ENCODE results near the gene SNRPA1.

The SNRPA1 gene

DNA sequence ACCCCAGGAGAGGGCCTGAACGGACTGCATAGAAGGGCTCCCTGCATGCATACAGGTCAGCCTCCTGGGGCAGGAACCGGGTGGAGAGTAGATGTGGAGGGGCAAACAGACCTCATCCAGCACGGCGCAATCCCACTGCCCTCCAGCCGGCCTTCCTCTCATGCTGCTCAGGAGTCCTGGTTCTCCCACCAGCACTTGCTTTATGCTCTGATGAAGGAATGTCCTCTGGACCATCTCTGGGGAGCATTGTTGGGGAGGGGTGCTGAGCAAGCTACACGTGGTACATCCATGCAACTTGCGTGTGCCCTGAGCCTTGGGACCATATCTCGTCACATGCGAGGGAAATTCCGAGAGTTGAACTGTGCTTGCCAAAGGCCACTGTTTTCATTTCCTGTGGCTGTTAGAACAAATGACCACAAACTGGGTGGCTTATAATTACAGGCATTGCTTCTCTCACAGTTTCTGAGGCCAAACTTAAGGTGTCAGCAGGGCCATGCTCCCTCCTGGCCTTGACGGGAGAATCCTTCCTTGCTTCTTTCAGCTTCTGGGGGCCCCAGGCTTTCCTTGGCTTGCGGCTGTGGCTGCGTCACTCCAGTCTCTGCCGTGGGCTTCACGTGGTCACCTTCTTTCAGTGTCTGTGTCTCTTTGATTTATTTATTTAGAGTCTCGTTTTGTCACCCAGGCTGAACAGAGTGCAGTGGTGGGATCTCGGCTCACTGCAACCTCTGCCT, 30.0 kb downstream of the SNRPA1 start:
- DNase-seq (ENCODE audit: low read depth in 2 of 2, low spot score in 1 of 2): no peak

DNA sequence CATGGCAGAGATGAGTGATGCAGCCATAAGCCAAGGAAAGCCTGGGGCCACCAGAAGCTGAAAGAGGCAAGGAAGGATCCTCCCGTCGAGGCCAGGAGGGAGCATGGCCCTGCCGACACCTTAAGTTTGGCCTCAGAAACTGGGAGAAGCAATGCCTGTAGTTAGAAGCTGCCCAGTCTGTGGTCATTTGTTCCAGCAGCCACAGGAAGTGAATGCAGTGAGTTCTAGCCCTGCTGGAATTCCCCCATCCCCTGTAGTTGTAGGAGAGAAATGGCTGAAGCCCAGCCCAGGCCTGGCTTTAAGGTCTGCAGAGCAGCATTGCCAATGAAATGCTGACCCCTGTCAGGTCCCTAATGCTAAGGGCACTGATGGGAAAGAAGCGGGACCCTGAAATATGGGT, 31.0 kb downstream of the SNRPA1 start:
- DNase-seq (ENCODE audit: low read depth in 2 of 2, low spot score in 1 of 2): no peak

DNA sequence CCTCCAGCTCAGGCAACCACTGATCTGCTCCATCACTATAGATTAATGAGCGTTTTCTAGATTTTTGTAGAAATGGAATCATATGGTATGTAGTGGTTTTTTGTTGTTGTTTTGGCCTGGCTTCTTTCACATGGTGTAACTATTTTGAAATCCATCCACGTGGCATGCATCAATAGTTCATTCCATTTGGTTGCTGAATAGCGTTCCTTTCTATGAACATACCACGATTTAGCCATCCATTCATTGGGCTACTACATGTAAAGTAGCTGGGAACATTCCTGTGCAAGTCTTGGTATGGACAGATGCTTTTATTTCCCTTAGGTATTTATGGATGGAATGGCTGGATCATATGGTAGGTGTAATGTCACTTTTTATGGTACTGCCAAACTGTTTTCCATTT, 32.5 kb downstream of the SNRPA1 start:
- no peak for DNase-seq (ENCODE audit: low read depth in 2 of 2, low spot score in 1 of 2)

DNA sequence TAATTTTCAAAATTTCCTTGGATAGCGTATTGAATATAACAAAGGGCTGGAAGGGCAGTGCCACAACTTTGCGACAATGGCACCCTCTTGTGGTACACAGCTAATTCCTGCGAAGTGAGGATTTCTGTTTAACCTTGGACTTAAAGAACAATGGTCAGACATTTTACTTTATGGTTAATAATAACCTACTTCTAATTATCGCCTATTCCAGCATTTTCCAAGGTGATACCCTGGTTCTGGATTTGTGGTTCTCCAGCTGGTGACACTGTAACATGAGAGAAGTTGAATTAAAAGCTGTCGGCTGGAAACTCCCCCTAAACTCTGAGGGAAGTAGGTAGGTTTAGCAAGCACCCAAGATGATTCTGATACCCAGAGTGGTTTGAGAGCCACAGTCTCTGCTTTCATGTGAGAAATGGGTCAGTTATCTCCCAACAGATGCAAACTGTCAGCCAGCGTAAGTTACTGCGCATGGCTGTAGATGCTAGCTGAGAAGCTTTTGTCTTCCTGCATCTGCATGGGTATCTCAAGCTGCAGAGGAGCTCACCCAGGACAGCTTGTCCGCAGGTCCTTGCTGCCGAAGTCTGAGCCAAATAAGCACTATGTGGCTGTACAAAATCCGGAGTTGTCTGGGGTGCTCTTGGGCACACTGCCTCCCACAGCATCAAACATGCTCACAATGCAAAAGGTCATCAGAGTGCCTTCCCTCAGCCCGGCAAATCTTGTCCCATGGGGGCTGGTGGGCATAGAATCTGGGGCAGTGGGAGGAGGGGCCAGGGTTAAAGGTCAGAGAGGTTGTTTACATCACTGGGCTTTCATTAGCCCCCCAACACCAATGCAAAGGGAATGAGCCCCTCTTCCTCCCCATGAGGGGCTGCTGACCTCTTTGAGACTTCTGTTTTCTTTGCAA, 36.6 kb downstream of the SNRPA1 start:
- DNase-seq (ENCODE audit: low read depth in 2 of 2, low spot score in 1 of 2): no peak

DNA sequence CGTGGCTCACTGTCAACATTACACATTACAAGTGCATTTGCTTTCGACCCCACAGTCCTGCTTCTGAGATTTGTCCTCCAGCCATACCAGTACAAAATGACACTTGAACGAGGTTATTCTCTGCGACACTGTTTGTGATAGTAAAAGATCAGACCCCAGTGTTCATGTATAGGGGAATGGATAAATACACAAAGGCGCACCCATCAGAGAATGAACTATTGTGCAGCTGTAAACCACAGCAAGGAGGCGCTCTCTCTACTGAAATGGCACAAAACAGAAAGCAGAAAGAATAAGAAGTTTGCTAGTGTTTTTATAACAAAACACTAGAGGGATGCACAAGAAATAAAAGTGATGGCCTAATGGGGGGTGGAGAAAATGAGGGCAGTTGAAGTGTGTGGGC, 38.3 kb downstream of the SNRPA1 start:
- no peak for DNase-seq (ENCODE audit: low read depth in 2 of 2, low spot score in 1 of 2)

DNA sequence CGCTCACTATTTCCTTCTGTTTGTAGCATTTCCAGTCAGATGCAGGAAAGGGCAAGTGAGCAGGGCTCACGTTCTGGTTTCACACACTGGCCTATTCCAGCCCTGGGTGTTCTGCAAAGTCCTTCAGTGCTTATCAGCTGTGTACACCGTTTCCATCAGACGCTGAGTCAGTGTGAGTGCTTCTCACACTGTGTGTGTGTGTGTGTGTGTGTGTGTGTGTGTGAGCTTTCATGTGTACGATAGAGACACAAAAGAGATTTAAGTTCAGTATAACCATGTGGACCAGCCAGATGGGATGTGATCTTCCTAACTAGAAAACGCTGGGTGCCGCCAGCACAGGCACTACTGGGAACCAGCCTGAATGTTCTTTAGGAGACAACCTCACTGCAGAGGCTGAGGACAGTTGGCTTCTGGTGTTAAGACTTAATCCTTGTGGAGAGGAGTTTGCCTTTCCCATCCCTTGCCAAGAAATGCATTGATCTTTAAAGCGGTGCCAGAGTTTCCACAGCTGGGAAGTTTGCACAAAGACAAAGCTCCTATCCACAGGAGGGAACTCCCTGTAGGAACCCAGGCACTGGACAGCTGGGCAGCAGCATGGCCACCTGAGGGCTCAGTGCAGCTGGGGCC, 39.3 kb downstream of the SNRPA1 start:
- no peak for DNase-seq (ENCODE audit: low read depth in 2 of 2, low spot score in 1 of 2)

DNA sequence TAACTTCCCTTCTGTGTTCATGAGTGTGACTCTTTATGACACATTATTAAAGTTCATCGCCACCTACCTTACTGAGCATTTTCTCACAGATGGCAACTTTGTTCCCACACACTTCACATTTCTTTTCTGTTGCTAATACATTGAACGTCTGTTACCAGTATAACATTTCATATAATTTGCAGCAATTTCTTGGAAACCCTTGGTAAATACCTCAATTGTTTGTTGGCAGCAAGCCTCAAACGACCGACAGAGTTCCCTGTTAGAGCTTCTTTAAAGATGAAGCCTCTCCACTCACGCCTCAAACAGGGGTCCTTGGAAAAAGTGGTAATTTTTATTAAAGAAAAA, 40.0 kb downstream of the SNRPA1 start:
- DNase-seq (ENCODE audit: low read depth in 2 of 2, low spot score in 1 of 2): no peak

DNA sequence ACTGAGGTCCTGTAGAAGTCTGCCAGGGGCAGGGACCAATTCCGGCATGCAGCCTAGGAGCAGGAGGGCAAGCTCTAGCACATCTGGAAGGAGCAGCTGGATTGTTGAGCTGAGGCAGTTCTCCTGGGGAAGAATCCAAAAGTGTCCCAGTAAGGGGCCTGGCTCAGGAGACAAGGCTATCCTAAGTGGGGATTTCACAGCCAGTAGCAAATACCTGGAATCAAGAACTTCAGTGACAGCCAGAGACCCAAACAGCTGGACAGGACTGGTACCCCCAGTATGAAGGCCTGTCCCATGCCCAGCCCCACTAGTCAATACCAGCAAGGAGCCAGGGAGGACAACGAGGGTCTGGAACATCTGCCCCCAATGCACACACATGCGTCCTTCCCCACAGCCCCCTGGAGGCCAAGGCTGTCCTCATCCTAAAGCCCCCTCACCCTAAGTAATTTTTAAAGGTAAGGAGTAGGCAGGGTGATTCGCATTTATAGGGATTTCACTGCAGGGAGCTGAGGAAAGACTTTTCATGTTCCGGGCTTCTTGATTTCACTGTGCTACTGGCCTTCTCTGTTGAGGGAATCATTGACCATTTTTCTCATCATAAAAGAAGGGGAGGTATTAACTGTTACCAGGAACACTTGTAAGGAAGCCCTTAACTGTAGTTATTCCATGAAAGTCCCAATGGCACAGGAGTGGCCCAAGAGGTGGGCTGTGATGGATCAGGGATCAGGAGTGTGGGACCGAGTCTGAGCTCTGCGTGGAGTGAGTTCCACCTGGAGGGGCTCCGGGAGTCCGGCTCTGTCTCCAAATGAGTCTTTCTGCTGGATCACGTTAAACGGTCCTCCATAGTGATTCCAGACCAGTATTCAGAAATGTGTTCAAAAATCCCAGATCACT, 40.6 kb downstream of the SNRPA1 start:
- DNase-seq (ENCODE audit: low read depth in 2 of 2, low spot score in 1 of 2): no peak

DNA sequence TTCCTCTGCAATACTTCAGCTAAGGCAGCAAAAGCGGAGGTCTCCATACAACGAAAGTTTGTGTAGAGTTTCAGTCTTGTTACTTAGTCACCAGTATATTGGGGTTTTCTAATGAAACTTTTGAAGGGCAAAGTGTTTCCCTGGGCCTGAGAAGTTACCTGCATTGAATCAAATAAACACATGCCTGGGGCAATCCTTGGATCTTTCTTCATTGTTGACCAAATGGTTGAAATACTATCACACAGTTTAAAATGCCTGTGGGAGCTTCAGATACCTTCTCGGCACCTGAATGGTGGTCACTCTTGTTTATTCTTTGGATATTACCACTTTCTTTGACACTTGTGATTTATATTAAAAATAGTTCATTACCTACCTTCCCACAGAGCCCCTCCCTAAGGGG, 42.2 kb downstream of the SNRPA1 start:
- DNase-seq (ENCODE audit: low read depth in 2 of 2, low spot score in 1 of 2): no peak

DNA sequence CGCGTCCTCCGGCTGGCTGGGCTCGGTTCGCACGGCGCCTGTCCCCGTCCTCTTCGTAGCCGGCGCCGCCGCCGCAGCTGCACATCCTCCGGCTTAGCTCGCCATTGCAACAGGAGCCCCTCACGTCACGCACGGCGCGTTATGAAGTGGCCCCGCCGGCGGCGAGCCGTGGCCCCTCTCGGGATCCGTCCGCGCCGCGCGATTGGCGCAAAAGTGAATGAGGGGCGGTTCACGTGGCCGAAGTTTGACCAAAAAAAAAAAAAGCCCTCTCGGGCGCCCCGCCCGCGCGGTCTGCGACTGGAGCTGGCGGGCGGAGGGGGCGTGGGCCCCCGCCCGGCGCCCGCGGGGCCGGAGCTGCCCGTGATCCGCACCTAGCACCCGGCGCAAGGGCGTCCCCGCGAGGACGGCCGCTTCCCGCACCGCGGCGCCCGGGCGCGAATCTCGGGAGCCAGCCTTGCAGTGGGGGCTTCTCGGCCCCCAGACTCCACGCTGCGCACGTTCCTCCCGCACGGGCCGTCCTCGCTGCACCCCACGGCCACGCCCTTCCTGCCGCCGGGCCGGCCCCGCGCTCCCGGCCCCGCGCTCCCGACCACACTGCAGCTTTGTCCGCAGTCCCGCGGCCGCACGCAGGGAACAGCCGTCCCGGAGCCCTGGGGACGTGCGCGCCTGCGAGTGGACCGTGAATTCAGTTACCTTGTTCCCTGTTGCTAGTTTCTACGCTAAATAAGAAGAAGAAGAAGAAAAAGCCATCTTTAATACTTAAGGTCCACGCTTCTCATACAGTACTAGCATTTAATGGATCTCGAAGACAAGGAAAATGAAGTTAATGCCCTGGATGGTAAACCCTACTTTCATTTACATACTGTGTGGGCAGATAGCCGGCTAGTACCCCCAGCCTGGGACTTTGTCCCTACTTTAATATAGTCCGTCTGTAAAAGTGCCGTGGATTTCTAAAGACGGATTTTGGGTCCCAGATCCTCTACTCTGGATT, 42.9 kb downstream of the SNRPA1 start, which contains the start of gene CHSY1:
Gene CHSY1, minus strand, starts transcription at position 219 of the 991 bp plus-strand sequence. CDS start 592 bp downstream, outside the sequence.
- DNase-seq (ENCODE audit: low read depth in 2 of 2, low spot score in 1 of 2): peak; percentile 68 to 73

DNA sequence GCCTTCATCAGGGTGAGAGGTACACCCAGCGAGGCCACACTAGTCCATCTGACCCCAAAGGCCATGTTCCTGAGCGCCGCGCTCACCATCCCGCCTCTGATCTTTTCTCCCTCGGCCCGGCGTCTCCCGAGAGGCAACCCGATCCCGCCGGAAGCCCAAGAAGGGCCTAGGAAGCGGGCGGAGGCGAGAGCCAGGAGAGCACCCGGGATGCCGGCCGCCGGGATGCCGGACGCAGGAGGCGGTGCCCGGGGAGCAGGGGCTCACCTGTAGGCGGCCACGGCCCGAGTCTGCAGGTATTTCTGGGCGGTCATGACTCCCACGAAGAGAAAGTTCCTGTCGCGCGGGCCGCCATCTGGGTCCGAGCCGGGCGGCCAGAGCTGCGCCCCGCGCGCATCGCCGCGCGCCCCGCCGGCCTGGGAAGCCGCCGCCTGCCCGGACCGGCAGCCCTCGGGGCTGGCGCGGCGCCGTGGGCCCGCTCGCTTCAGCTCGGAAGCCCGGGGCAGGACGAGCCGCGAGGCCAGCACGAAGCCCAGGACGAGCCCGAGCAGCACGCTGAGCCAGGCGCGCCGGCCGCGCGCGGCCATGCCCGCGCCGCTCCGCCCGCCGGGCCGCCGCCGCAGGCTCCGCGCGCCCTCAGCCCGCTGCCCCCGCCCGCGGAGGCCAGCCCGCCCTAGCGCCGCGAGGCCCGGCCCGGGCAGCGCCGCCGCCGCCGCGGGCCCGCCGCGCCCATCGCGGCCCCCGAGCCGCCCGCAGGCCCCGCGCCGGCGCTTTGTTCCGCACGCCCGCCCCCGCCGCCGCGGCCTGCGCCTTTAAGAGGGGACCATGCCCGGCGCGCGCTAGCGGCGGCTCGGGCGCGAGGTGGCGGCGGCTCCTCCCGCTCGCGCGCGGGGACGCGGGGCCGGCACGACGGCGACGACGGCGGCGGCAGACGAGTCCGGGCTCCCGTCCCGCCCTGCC, 43.9 kb downstream of the SNRPA1 start:
- DNase-seq (ENCODE audit: low read depth in 2 of 2, low spot score in 1 of 2): peak in 1 of 2 donors; percentile 12

DNA sequence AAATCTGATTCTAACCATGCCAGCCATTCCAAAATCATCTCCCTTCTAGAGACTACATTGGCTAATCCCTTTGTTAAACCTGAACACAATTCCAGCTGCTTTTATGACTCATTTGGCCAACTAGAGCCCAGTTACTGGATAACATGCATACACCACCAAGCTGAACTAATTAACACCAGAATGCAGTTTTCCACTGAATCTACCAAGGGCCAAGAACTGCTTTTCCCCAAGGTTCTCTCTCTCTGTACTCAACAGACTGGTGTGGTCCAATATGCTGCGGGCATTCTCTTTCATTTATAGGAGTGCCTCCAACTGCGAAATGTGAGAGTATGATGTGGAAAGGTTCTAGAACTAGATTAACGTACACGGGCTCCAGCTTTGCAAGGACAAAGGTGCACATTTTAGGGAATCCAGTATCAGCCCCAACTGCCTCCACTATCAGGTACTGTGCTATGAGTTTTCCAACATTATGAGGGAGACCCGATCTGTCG, 44.7 kb downstream of the SNRPA1 start:
- DNase-seq (ENCODE audit: low read depth in 2 of 2, low spot score in 1 of 2): no peak

DNA sequence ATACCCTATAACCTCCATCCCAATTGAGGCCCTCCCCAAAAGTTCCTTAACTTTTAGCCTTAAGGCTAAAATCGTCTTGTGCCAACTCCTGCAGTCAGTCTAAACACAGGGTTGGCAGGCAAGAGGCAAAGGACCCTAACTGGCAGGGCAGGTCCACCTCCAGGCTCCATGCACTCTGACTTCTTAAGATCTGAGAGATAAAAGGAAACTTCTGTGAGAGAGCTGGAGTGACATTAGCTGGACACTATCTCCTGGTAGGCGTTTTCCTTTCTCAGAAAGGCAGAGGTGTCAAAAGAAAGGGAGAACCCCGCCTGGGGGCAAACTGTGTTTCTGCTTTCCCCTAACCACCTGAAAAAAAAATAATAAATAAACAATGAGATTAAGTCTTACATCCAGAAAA, 46.8 kb downstream of the SNRPA1 start:
- no peak for DNase-seq (ENCODE audit: low read depth in 2 of 2, low spot score in 1 of 2)

DNA sequence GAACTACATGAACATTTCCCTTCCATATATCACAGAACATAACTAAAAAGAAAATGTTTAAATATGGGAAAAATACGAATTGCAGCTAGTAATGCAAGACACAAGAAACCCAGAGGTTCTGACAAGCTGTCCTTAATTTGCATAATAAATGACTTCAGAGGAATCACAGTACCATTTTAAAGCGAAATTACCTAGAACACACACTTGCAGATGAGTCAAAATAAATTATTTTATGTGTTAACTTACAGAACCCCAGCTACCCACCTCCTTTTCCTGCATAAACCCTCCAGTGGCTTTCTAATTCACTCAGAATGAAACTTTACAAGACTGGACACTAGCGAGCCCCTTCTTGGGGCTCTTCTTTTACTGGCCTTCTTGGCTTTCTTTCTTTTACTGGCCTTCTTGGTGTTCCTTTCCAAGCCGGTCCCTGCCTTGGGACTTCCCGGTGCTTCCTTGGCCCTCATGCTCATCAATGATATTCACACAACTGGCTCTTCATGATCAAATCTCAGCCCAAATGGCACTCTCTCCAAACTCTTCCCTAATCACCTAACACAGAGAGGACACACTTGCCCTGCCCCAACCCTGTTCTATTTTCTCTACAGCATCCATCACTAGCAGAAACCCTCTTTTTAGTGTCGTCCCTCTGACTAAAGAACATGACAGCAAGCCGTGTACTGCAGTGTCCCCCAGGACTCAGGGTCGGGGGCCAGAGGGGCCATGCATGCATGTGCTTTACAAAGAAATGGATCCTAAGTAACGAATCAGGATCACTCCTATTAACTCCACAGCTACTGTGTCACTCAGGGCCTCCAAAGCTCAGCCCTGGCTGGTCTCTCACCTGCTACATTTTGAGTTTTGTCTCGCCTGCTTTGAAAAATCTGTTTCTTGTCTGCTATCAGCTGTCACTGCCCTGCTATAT, 48.0 kb downstream of the SNRPA1 start:
- DNase-seq (ENCODE audit: low read depth in 2 of 2, low spot score in 1 of 2): no peak

DNA sequence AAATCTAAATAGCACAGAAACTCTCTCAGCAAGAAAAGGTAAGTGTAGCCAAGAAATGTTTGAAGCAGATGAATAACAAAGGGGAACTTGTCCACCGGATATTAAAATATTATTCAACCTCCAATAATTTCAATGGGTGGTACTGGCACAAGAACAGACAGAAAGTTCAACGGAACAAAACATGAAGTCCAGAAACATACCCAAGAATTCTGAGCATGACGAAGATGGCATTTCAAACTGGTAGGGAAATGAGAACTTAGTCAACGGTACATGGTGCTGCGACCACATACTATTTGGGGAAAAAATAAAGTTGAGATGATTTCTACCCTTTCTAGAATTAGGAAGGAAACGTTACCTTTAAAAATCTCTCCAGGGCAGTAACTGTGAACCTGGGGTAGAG, 48.7 kb downstream of the SNRPA1 start:
- no peak for DNase-seq (ENCODE audit: low read depth in 2 of 2, low spot score in 1 of 2)

DNA sequence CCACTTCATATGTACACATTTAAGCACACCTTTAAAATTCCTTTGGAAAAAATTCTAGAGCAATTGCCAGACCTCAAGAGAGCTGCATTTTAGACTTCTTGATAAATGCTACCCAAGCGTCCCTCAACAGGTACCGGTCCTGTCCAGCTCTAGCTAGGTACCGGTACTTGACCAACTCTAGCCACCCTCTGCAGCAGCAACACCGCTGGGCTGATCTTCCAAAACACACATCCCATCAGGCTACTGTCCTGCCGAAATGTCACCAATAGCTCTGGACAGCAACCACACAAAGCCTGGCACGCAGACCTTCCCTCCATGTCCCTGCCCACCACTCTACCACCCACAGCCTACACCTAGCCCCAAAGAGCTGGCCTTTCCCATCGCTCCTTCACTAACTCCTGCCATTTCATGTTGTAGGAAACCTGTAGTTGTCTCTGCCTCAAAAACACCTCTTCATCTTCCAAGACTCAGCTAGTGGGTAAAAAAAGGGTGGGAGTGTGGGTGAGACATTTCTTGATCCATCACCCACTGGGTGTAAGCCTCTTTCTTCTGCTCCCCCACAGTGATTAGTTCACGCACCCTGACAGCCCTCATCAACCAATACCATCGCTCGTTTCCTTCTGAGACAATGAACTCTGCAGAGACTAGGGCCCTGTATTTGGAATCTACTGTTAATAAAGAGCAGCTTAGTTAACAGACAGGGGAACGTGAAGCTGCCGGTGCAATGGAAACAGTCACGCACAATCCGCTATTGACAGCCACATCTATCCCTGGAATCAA, 50.0 kb downstream of the SNRPA1 start:
- no peak for DNase-seq (ENCODE audit: low read depth in 2 of 2, low spot score in 1 of 2)
